VCaP (cell line): ENCODE results near the gene NID1.

Experiments used
- H3K27ac ChIP-seq: fragments of 450-650 bp; 2 replicates; pipeline ENCODE4 v1.5.1; 2017
- TF ChIP-seq, protein P1 (sequence below): fragments of 450-650 bp; conservative IDR thresholded peaks from 2 replicates; pipeline ENCODE4 v1.5.1; 2017; ENCODE audit warnings: mild to moderate bottlenecking, moderate library complexity

Gene NID1

DNA sequence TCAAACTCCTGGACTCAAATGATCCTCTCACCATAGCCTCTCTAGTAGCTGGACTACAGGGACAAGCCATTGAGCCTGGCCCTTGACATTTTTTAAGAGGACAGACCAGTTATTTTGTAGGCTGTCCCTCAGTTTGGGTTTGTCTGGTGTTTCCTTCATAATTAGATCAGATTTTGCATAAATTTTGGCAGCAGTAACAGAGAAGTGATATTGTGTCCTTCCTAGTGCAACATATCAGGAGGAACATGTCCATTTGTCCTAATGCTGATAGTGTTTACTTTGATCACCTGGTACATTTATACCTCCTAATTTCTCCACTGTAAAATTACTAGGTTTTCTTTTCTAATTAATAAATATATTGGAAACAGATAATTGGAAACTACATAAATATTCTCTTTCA lies 5.9 kb upstream of the NID1 start:
- TF ChIP-seq, protein P1, sequence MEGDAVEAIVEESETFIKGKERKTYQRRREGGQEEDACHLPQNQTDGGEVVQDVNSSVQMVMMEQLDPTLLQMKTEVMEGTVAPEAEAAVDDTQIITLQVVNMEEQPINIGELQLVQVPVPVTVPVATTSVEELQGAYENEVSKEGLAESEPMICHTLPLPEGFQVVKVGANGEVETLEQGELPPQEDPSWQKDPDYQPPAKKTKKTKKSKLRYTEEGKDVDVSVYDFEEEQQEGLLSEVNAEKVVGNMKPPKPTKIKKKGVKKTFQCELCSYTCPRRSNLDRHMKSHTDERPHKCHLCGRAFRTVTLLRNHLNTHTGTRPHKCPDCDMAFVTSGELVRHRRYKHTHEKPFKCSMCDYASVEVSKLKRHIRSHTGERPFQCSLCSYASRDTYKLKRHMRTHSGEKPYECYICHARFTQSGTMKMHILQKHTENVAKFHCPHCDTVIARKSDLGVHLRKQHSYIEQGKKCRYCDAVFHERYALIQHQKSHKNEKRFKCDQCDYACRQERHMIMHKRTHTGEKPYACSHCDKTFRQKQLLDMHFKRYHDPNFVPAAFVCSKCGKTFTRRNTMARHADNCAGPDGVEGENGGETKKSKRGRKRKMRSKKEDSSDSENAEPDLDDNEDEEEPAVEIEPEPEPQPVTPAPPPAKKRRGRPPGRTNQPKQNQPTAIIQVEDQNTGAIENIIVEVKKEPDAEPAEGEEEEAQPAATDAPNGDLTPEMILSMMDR, result no peak
- H3K27ac ChIP-seq, result no peak overlapping the region

DNA sequence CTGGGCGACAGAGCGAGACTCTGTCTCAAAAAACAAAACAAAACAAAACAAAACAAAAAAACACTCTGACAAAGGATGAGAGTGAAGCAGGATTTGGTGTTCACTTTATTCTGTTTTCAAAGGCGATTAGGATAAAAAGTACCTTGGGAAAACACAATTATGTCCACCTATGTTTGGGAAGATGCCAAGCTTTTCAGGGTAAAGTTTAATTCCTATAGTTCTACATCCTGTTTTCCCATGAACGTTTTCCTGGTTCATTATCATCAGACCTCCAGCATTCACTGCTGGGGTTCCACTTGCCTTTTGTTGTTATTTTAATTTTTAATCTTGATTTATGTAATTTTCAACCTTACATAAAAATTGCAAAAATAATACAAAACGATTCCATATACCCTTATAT lies 4.9 kb upstream of the NID1 start:
- no peak overlapping the region for H3K27ac ChIP-seq
- TF ChIP-seq, protein P1, result no peak

GRCh38 chr1:236067854-236068454 lies 3.1 kb upstream of the NID1 start:
- TF ChIP-seq, protein P1, result no peak
- no peak overlapping the region for H3K27ac ChIP-seq

DNA sequence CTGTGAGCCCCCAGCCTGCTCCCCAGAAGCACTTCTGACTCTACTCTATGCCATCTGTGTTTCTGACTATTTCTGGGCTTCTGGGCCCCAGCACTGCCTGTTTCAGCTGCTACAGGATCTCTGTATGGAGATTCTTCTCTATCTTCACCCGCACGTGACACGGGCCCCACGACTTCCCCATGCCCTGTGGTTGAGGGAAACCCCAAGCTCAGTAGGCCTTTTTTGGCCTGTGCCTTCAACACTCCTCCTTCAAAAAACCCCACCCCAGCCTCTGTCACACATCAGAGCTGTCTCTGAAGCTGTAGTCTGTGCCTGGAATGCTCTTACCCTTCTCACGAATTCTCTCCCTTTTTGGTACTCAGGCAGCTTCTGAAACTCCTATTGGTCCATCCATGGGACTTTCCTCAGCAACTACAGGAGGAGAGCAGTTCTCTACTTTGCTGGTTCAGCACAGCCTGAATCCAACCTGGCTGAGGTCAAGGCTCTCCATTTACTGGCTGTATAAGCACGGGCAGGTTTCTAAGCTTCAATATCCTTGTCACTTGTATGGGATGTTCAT lies 2.0 kb upstream of the NID1 start:
- TF ChIP-seq, protein P1, result no peak
- H3K27ac ChIP-seq, result no peak overlapping the region

DNA sequence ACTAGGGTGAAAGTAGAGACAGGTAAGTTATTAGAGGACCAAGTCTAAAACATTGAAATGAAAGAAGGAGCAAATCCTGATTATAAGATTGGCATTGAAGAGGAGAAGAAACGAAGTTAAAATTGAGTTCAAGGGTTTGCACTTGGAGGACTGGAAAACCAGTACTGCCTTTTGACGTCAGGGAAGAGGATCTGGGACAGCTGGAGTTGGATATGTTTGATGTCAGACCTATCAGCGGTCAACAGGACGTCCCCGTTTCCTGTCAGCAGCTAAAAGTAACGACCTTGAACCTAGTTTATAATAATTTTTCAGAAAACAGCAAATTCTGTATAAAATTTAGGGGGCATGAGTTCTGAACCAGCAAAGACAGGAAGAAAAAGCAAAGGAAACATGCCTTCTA lies 1.2 kb upstream of the NID1 start:
- no peak overlapping the region for H3K27ac ChIP-seq
- TF ChIP-seq, protein P1, result no peak

GRCh38 chr1:236065509-236066005 lies 667 bp upstream of the NID1 start:
- TF ChIP-seq, protein P1, result no peak; the same call in 1 of the 2 replicates
- no peak overlapping the region; the same call in 1 of the 2 replicates for H3K27ac ChIP-seq

DNA sequence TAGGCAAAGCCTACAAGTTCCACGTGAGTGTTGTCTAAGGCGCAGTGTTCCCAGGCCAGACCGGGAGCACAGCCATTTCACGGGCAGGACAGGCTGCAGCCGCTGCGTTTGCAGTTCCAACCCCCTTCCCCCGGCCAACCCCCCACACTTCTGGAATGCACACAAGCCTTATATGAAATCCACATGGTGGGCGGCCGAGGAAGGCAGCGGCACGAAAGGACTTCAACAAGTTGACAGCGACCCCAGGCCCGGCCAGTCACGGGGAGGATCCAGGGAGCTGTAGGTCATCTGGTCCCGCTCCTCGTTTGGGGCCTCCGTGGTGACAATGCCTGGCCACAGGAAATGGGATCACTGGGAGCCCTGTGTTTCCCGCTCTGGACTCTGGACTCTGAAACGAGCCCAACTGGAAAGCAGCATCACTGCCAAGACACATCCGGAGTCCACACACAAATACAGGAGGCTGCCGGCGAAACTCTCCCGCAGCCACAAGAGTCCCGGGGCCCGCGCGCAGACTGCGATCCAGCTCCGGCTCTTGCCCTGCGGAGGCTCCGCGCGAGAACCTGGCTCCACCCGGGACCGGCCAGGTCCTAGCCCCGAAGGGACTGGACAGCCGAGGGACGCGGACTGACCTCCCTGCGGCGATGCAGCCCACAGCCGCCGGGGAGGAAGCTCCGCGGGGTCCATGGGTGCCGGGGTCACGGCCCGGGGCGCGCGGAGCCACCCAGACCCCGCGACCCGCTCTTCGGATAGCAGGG lies 794 bp downstream of the NID1 start:
- TF ChIP-seq, protein P1, result no peak
- H3K27ac ChIP-seq, result peak overlapping the region; percentile 8; the same call in 1 of the 2 replicates
